ENCODE data around the gene CAMSAP3.
"Not testable (repeated sequence)": the region's sequence is repeated elsewhere in the genome, so short reads cannot be mapped to it uniquely, and the experiment has no call there.

Gene CAMSAP3

GRCh38 chr19:7635670-7636069 lies 40.0 kb downstream of the CAMSAP3 start:
- DNase-seq = no peak

DNA sequence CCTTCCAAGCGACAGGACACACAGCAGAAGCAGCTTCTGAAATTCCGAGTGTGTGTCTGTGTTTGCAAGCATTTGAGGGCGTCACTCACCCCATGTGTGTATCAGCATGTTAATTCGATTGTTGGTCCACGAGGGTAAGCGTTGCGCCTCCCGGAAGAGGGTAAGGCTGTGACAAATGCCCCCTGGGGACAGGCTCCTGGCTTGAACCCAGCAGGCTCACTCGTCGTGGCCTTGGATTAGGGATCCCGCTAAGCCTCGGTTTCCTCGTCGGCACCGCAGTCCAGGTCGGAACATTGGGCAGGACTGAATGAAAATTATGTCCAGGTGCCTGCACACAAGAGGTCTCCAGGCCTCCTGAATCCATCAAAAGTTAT lies 40.6 kb downstream of the CAMSAP3 start:
- no peak for DNase-seq

- no peak for DNase-seq
Measured at GRCh38 chr19:7636691-7637373, 41.2 kb downstream of the CAMSAP3 start, which contains the start of gene STXBP2. Gene STXBP2 (plus strand): TSS chr19:7637110. CDS start chr19:7637150, 40 bp downstream.

DNA sequence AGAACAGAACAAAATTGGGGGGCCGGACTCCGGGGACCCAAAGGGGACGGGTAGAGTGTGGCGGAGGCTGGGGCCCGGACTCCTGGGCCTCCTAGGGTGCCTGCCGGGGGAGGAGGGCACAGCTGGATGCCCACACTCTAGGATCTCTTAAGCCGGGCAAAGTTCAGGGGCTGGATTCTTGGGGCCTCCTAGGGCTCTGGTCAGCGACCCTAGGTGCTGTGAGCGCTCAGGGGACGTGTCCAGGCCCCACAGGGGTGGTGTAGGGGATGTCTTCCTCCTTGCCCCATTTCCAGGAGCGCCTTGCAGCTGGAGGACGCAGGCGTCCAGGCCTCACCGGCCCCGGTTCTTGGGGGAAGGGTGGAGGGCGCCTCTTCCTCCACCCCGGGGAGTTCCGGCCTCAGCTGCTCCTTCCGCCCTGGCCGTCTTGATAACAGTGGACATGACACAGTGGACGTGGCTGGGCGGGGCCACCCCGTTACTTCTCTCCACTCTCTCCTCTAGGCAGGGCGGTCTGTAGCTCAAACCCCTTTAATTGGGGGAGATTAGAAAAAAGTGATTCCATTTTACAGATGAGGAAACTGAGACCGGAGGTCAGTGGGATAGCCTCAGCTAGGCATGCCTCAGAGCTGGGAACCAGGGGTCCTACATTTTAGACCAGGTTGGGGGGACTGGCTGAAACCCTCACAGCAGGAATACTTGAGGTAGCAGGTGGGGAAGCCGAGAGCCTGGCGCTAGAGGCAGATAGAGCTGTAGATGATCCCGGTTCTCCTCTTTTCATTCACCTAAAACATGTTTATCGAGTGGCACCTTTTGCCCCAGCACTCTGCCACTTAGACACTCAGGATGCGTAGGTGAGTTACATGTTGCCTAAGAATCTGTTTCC lies 42.0 kb downstream of the CAMSAP3 start:
- DNase-seq = no peak

- no peak for DNase-seq
Measured at GRCh38 chr19:7638802-7639465, 43.3 kb downstream of the CAMSAP3 start.

DNA sequence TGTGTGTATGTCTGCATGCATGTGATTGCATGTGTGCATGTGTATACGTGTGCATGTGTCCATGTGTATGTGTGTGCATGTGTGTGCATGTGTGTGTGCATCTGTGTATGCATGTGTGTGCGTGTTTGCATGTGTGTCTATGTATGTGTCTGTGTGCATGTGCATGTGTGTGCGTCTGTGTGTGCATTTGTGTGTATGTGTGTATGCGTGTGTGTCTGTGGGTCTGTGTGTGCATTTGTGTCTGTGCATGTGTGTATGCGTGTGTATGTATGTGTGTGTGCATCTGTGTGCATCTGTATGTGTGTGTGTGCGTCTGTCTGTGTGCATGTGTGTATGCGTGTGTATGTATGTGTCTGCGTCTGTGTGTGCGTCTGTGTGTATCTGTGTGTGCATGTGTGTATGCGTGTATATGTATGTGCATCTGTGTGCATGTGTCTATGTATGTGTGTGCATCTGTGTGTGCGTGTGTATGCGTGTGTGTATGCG lies 44.2 kb downstream of the CAMSAP3 start:
- no peak for DNase-seq

GRCh38 chr19:7640803-7641202 lies 45.1 kb downstream of the CAMSAP3 start:
- DNase-seq = no peak

- no peak for DNase-seq
Measured at GRCh38 chr19:7641290-7642276, 45.9 kb downstream of the CAMSAP3 start.

DNA sequence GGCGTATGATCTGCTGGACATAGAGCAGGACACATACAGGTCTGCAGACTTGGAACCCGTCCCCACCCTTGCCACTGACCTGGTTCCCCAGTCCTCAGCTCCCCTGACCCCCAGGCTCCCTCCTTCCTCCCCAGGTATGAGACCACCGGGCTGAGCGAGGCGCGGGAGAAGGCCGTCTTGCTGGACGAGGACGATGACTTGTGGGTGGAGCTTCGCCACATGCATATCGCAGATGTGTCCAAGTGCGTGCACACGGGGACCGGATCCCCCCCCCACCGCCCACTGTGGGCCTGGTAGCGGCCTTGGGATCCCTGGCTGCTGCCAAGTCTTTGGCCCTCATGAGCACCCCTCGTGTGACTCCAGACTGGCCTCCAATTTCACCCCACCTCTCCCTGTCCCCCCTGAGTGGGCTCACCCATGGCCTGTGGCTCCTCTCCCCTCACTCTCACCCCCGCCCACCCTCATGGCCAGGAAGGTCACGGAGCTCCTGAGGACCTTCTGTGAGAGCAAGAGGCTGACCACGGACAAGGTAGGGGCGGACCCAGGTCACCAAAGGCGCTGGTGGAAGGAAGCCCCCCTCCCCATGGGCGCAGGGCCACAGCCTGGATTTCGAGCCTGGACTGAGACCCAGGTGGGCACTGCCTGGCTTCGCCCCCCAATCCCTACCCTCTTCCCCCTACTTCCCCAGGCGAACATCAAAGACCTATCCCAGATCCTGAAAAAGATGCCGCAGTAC lies 46.8 kb downstream of the CAMSAP3 start:
- no peak for DNase-seq

DNA sequence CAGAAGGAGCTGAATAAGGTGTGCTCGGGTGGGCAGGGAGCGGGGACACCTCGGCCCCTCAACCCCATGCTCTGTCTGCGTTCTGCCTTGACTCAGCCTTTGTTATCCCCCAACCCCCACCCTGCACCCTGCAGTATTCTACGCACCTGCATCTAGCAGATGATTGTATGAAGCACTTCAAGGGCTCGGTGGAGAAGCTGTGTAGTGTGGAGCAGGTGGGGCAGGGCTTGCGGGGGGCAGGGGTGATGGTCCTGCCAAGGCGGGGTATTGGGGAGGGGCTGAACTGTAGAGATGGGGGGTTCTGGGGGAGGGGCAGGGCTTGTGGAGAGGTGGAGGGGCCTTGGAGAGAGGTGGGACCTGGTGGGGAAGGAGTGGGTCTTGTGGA lies 47.4 kb downstream of the CAMSAP3 start:
- DNase-seq = no peak

DNA sequence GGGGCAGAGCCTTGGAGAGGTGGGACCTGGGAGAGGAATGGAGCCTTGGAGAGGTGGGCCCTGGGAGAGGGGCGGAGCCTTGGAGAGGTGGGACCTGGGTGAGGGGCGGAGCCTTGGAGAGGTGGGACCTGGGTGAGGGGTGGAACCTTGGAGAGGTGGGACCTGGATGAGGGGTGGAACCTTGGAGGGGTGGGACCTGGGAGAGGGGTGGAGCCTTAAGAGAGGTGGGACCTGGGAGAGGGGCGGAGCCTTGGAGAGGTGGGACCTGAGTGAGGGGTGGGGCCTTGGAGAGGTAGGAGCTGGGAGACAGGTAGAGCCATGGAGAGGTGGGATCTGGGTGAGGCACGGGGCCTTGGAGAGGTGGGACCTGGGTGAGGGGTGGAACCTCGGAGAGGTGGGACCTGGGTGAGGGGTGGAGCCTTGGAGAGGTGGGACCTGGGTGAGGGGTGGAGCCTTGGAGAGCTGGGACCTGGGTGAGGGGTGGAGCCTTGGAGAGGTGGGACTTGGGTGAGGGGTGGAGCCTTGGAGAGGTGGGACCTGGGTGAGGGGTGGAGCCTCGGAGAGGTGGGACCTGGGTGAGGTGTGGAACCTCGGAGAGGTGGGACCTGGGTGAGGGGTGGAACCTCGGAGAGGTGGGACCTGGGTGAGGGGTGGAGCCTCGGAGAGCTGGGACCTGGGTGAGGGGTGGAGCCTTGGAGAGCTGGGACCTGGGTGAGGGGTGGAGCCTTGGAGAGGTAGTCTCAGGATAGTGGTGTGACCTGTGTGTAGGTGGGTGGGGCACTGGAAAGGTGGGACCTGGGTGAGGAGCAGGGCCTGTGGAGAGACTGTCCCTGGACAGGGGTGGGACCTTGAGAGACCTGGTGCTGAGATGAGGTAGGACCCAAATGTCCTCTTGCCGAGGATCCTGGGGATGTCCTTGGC lies 48.2 kb downstream of the CAMSAP3 start:
- DNase-seq = not testable (repeated sequence)

- no peak for DNase-seq
Measured at GRCh38 chr19:7644550-7644877, 48.9 kb downstream of the CAMSAP3 start.

DNA sequence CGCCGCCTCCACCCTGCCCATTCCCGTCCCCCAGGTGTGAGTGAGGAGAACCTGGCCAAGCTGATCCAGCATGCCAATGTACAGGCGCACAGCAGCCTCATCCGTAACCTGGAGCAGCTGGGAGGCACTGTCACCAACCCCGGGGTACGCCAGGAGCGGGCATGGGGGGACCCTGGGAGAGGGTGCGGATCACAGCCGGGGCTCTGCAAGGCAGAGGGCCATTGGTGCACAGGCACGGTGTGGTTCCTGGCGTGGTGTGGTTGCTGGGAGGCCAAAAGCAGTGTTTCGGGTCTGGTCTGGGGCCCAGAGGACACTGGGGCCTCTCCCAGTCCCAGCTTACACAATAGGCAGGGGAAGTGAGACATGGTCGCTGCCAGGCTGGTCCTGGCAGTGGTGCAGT lies 49.5 kb downstream of the CAMSAP3 start:
- no peak for DNase-seq

- DNase-seq = no peak
Measured at GRCh38 chr19:7645656-7646425, 50.2 kb downstream of the CAMSAP3 start.

GRCh38 chr19:7646426-7646700 lies 50.7 kb downstream of the CAMSAP3 start:
- no peak for DNase-seq

DNA sequence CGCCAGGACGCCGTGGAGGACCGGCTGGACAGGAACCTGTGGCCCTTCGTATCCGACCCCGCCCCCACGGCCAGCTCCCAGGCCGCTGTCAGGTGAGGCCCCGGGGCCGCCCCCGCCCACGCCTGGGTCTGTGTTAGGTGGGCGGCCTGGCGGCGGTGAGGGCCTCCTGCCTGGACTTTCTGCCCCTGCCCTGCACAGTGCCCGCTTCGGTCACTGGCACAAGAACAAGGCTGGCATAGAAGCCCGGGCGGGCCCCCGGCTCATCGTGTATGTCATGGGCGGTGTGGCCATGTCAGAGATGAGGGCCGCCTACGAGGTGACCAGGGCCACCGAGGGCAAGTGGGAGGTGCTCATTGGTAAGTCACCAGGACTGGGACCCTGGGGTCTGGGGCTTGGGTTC lies 51.5 kb downstream of the CAMSAP3 start:
- DNase-seq = no peak

- no peak for DNase-seq
Measured at GRCh38 chr19:7648265-7649014, 52.8 kb downstream of the CAMSAP3 start.

DNA sequence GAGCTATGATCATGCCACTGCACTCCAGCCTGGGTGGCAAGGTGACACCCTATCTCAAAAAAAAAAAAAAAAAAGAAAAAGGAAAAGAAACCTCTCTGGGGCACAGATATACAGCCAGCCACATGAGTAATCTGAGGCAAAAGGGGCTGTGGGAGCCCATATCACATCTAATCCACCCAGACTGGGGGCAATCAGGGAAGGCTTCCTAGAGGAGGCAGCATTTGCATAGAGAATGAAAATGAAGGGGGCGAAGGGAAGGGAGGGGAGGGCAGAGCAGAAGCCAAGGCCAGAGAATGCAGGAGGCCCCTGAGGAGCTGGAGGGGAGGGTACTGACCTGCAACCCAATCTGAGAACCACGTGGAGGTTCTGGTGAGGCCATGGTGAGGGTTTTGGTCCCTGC lies 54.5 kb downstream of the CAMSAP3 start:
- no peak for DNase-seq

DNA sequence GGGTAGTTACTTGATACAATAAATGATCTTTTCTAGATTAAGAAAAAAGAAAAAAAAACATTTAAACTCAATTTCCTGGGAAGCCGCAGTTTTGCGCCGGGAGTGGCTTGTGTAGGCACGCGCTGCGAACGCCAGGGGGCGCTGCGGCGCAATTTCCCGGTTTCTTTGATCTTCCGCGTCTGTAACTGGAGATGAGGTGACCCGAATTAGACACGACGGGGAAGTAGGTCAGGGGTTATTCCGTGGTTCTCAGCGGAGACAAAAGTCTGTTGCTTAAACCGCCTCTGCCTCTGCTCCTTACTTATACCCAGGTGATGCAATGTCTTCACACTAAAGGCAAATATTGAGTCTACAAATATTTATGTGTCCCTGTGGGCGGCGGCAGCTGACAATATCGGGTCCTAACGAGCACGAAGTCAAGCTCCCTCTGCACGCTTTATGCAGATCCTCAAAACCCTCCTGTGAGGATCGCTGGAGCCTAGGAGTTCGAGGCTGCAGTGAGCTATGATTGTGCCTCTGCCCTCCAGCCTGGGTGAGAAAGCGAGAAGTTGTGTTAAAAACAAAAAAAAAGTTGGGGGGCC lies 56.5 kb downstream of the CAMSAP3 start:
- DNase-seq = peak; percentile 59

Data from fibroblast of upper back skin (primary cell).